H1 (cell line): Measurements from ENCODE around the gene TNNT3. TPM values are rescaled to one million over a fixed set of nuclear protein-coding genes. Genes with fewer than 3 reads are reported as not detected.

Experiments used
- EGR1 ChIP-seq: IDR thresholded peaks from 2 replicates; pipeline ENCODE4 v1.6.1; 2011; ENCODE audit warnings: low read depth, low read length, borderline replicate concordance
- HDAC6 ChIP-seq: IDR thresholded peaks from one replicate; pipeline ENCODE4 v1.7.1; 2012; ENCODE audit warnings: low read depth, mild to moderate bottlenecking, inconsistent platforms, low read length, moderate library complexity
- polyA plus RNA-seq, 7 experiments: library from polyadenylated mRNA; depleted of rRNA in 3 of 7; stranded (reverse) in 5 of 7; unstranded in 2 of 7; fragments of >200 nt in 5 of 7; fragments of 200-250 nt in 2 of 7; gene quantifications; 1 replicate in 5 of 7; 2 replicates in 1 of 7; 4 replicates in 1 of 7; pipeline versions ENCODE4 v1.2.1 to v1.2.3, GENCODE V29; 2011 to 2013; ENCODE audit warnings: missing spikeins in 2 of 7, mixed read lengths in 2 of 7
- total RNA-seq: library from RNA; stranded (reverse); fragmentation: NEBNext Ultra II Directional; extraction: Animal tissue kit (Norgen Biotek cat#: 25700); gene quantifications from 2 replicates; pipeline ENCODE4 v1.2.1, GENCODE V29; 2021

The TNNT3 gene
- total and polyA plus RNA-seq, 2 of the 8 experiments (the other 6 are each of a cell fraction or from before 2014, with no cell fraction given): not detected

GRCh38 chr11:1872267-1872985 is 47.1 kb upstream of the TNNT3 start (continued):
- TF ChIP-seq HDAC6: no peak
- TF ChIP-seq EGR1: no peak
